Adrenal gland (tissue), 12 donors: ENCODE measurements around the gene CCSER1. TPM values are rescaled to one million over a fixed set of nuclear protein-coding genes. Genes with fewer than 3 reads are reported as not detected.
"Not testable (repeated sequence)": the region's sequence is repeated elsewhere in the genome, so short reads cannot be mapped to it uniquely, and the experiment has no call there.

Experiments
- DNase-seq, 7 donors: peaks; one replicate each; pipeline ENCODE4 v3.0.0-alpha.2; 2019 to 2020
- H3K27ac ChIP-seq, 5 donors: fragments of 200-600 bp; sonication (generic) in 4 of 5; 1 replicate in 3 of 5; 2 replicates in 2 of 5; pipeline versions ENCODE4 v1.5.1 to v1.8.0; 2016 to 2020; ENCODE audit warnings: mild to moderate bottlenecking in 1 of 5
- H3K27me3 ChIP-seq: fragments of 200-600 bp; 2 replicates; pipeline ENCODE4 v1.8.0; 2021
- H3K36me3 ChIP-seq, 2 donors: fragments of 200-600 bp; replicated peaks in 1 of 2; 1 replicate in 1 of 2; 2 replicates in 1 of 2; pipeline versions ENCODE4 v1.5.1 to v1.8.0; 2018 to 2022
- H3K4me1 ChIP-seq, 2 donors: fragments of 200-600 bp; replicated peaks in 1 of 2; 1 replicate in 1 of 2; 2 replicates in 1 of 2; pipeline versions ENCODE4 v1.5.1 to v1.8.0; 2018 to 2021
- H3K4me3 ChIP-seq, 4 donors: fragments of 200-600 bp; sonication (generic) in 3 of 4; one replicate each; pipeline ENCODE4 v1.5.1; 2016 to 2018
- H3K9me3 ChIP-seq, 3 donors: fragments of 200-600 bp; sonication (generic) in 1 of 3; replicated peaks in 1 of 3; 1 replicate in 2 of 3; 2 replicates in 1 of 3; pipeline versions ENCODE4 v1.5.1 to v1.8.0; 2016 to 2021
- POLR2A ChIP-seq, 2 donors: fragments of 450-650 bp; IDR thresholded peaks; one replicate each; pipeline ENCODE4 v1.6.1; 2017; ENCODE audit warnings: antibody characterized with exemption in 2 of 2, mild to moderate bottlenecking in 2 of 2, moderate library complexity in 1 of 2
- WGBS, 4 donors: extraction: QIAGEN DNeasy Blood & Tissue Kit in 2 of 4; methylation state at CpG; one replicate each; pipeline versions ENCODE4 v1.1.5 to v1.1.7; 2013 to 2017; 5-methylcytosine and 5-hydroxymethylcytosine counted together
- intact Hi-C, 2 donors: fragments of 100-400 bp; cut with DNase I; formaldehyde crosslinking; loops; one replicate each; pipeline versions ENCODE4 v1.14.1 to v1.15.0; 2022 to 2023
- polyA plus RNA-seq, 3 donors: library from polyadenylated mRNA; stranded (reverse); fragments of 200-250 nt in 2 of 3; fragments of 350-450 nt in 1 of 3; fragmentation: Illumina TruSeq in 1 of 3; extraction: RNeasy Lipid Tissue Mini Kit (QIAGEN cat#74804) in 1 of 3; gene quantifications; one replicate each; pipeline ENCODE4 v1.2.3, GENCODE V29; 2013 to 2014
- total RNA-seq, 9 donors: library from RNA; depleted of rRNA in 4 of 9; stranded (reverse); fragments of >200 nt in 4 of 9; fragments of 120-200 nt in 1 of 9; fragmentation: NEBNext Ultra II Directional in 1 of 9; extraction: Animal tissue kit (Norgen Biotek cat#: 25700) in 1 of 9; gene quantifications; one replicate each; pipeline versions ENCODE4 v1.1.0 to v1.2.4, GENCODE V29; 2013 to 2023
- TF ChIP-seq, protein P1 (sequence below), 6 experiments: fragments of 450-650 bp in 4 of 6; fragments of 200-600 bp in 2 of 6; sonication (generic) in 1 of 6; IDR thresholded peaks; 1 replicate in 5 of 6; 2 replicates in 1 of 6; pipeline versions ENCODE4 v1.5.1 to v1.8.0; 2016 to 2021; ENCODE audit warnings: antibody characterized with exemption in 6 of 6, mild to moderate bottlenecking in 2 of 6, moderate library complexity in 1 of 6
- donor health status: healthy with polysubstance abuse.
- donor health status: Bipolar disorder and iron deficiency.
- donor health status: DM: yes; HTN: yes; CAD: no.
- donor health status: DM: no; HTN: no; CAD: no.
- donor health status: DM: no; HTN: no; CAD: no.
- donor health status: DM: yes; HTN: yes; CAD: no.

CCSER1 gene
- total and polyA plus RNA-seq, 12 donors = 0.14 to 11.7 (median 2.3) TPM; not detected in 1

DNA sequence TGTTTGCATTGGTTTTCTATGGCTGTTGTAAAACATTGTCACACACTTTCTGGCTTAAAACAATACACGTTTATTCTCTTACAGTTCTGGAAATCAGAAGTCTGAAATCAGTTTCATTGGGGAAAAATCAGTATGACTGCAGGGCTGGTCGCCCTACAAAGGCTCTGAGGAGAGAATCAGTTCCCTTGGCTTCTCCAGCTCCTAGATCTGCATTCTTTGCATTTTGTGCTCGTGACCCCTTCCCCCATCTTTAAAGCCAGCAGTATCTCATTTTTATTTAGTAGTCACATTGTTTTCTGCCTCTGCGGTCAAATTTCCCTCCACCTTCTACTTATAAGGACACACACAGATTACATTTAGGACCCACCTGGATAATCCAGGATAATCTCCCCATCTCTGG, 1326.9 kb downstream of the CCSER1 start:
- intact Hi-C loops = no loop called here
- 65 to 74% (median 68%) methylated on average over 4 of the region's 4 CpGs for WGBS, 4 donors

DNA sequence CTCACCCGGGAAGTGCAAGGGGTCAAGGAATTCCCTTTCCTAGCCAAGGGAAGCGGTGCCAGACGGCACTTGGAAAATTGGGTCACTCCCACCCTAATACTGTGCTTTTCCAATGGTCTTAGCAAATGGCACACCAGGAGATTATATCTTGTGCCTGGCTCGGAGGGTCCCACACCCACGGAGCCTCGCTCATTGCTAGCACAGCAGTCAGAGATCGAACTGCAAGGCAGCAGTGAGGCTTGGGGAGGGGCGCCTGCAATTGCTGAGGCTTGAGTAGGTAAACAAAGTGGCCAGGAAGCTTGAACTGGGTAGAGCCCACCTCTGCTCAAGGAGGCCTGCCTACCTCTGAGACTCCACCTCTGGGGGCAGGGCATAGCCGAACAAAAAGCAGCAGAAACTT, 1335.4 kb downstream of the CCSER1 start:
- H3K27me3 ChIP-seq, DNase-seq, H3K9me3 ChIP-seq, H3K4me3 ChIP-seq, H3K27ac ChIP-seq, H3K36me3 ChIP-seq, H3K4me1 ChIP-seq, intact Hi-C loops: not testable (repeated sequence)
- WGBS, 4 donors = 79 to 96% (median 87%) methylated on average over 7 to 9 of the region's 9 CpGs

More for the DNA sequence above, 1326.9 kb downstream of the CCSER1 start:
- Histone ChIP-seq H3K9me3 (no peaks in the 10 kb centered on the region), H3K36me3 (no peaks in the 10 kb centered on the region), H3K27me3 (no peaks in the 10 kb centered on the region), H3K4me1 (no peaks in the 10 kb centered on the region), H3K27ac (no peak overlapping the region), H3K4me3 (no peak overlapping the region)
- DNase-seq = no peak
- TF ChIP-seq, protein P1, sequence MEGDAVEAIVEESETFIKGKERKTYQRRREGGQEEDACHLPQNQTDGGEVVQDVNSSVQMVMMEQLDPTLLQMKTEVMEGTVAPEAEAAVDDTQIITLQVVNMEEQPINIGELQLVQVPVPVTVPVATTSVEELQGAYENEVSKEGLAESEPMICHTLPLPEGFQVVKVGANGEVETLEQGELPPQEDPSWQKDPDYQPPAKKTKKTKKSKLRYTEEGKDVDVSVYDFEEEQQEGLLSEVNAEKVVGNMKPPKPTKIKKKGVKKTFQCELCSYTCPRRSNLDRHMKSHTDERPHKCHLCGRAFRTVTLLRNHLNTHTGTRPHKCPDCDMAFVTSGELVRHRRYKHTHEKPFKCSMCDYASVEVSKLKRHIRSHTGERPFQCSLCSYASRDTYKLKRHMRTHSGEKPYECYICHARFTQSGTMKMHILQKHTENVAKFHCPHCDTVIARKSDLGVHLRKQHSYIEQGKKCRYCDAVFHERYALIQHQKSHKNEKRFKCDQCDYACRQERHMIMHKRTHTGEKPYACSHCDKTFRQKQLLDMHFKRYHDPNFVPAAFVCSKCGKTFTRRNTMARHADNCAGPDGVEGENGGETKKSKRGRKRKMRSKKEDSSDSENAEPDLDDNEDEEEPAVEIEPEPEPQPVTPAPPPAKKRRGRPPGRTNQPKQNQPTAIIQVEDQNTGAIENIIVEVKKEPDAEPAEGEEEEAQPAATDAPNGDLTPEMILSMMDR (IDR thresholded peaks at IDR 0.05) = no peak
- TF ChIP-seq POLR2A (IDR thresholded peaks at IDR 0.05) = no peak

DNA sequence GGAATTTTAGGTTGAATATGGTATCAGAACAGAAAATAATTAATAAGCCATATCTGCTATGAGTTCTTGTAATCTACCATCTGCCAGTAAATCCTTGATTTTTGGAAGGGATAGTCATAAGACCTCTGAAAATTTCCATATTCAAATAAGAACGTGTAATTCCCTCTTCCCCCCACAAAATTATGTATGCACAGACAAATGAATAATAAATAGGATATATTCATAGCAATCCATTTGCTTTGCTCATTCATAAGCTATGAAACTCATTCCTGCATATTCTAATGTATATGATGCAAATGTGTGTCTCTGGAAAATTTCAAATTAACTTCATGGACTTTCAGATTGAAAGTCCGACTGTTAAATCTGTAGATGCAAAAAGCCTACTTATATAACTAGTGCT, 1343.5 kb downstream of the CCSER1 start:
- no peak for DNase-seq
- WGBS, 4 donors = 53 to 84% (median 63%) methylated on average over 2 of the region's 2 CpGs
- H3K27ac ChIP-seq = no peak overlapping the region
- H3K9me3 ChIP-seq = no peaks in the 10 kb centered on the region
- TF ChIP-seq POLR2A (IDR thresholded peaks at IDR 0.05) = no peak
- TF ChIP-seq, protein P1 (IDR thresholded peaks at IDR 0.05) = no peak
- H3K4me1 ChIP-seq = no peaks in the 10 kb centered on the region
- intact Hi-C loops = no loop called here
- H3K27me3 ChIP-seq = no peaks in the 10 kb centered on the region
- no peak overlapping the region for H3K4me3 ChIP-seq
- H3K36me3 ChIP-seq = no peaks in the 10 kb centered on the region

DNA sequence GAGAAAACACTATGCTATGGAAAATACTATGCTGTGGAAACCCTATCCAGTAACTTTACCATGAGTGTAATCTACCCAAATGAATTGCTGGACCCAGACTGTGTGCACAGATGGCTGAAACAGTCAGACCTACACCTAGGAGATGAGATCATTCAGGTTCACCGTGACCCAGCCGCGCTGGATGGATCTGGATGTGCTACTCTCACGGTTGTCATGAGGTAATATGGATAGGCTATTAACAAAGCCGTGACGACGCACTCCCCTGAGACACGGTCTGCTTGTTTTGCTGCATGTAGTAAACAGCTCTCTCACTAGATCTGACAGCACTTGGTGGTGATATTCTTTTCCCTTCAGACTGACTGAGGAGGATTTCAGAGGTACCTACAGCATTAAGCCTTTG, 1344.1 kb downstream of the CCSER1 start:
- DNase-seq = peak in 1 of 7 donors; percentile 57
- Histone ChIP-seq H3K27ac (no peak overlapping the region), H3K4me1 (no peaks in the 10 kb centered on the region), H3K36me3 (no peaks in the 10 kb centered on the region), H3K27me3 (no peaks in the 10 kb centered on the region), H3K9me3 (no peaks in the 10 kb centered on the region), H3K4me3 (no peak overlapping the region)
- TF ChIP-seq POLR2A (IDR thresholded peaks at IDR 0.05) = no peak
- TF ChIP-seq, protein P1 (IDR thresholded peaks at IDR 0.05) = no peak
- WGBS, 4 donors = 73 to 86% (median 85%) methylated on average over 8 of the region's 8 CpGs
- intact Hi-C loops = no loop called here

DNA sequence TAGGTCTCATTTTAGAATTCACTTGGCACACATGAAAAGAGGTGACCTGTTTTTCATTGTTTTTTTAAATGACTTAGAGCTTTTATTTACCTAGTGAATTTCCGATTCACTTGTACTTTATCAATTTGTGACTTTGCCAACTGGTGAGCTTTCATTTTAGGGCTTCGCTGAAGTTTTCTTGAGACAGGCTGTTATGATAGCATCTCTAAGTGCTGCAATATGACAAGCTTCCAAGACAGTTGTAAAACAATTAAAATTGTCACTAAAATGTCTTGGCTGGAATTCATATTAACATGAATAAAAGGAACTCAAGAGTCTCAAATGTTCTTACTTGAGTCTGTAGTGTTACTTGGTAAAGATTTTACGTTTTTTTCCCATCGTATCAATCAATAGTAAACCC, 1344.9 kb downstream of the CCSER1 start:
- no peak for DNase-seq
- WGBS, 4 donors = 41 to 68% (median 56%) methylated on average over 4 of the region's 4 CpGs
- Histone ChIP-seq H3K36me3 (no peaks in the 10 kb centered on the region), H3K27ac (no peak overlapping the region), H3K9me3 (no peaks in the 10 kb centered on the region), H3K4me3 (no peak overlapping the region), H3K27me3 (no peaks in the 10 kb centered on the region), H3K4me1 (no peaks in the 10 kb centered on the region)
- TF ChIP-seq, protein P1 (IDR thresholded peaks at IDR 0.05) = no peak
- TF ChIP-seq POLR2A (IDR thresholded peaks at IDR 0.05) = no peak
- intact Hi-C loops = no loop called here
